ENCODE results near the gene ANKRD66.

Gene ANKRD66

DNA sequence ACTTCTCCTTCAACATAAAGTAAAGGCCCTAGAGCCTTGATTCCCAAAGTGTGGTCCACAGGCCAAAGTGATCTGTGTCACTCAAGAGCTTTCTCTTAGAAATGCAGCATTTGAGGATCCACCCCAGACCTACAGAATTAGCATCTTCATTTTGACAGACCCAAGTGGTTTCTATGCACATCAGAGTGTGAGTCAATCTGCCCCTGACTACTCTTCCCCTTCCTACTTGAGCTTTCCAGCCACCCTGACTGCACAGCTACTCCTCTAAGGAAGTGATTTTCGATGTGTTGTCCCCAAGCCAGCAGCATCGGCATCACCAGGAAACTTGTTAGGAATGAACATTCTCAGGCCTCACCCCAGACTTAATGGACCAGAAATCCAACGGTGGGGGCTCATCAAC, 49.1 kb downstream of the ANKRD66 start:
- Mint-ChIP-seq H3K27me3 (peaks cover 18% of the 10 kb centered on the region), H3K4me1 (no peaks in the 10 kb centered on the region), H3K27ac (no peak overlapping the region), H3K4me3 (no peak overlapping the region), H3K9me3 (no peaks in the 10 kb centered on the region)
- ATAC-seq: no peak
- DNase-seq: no peak

DNA sequence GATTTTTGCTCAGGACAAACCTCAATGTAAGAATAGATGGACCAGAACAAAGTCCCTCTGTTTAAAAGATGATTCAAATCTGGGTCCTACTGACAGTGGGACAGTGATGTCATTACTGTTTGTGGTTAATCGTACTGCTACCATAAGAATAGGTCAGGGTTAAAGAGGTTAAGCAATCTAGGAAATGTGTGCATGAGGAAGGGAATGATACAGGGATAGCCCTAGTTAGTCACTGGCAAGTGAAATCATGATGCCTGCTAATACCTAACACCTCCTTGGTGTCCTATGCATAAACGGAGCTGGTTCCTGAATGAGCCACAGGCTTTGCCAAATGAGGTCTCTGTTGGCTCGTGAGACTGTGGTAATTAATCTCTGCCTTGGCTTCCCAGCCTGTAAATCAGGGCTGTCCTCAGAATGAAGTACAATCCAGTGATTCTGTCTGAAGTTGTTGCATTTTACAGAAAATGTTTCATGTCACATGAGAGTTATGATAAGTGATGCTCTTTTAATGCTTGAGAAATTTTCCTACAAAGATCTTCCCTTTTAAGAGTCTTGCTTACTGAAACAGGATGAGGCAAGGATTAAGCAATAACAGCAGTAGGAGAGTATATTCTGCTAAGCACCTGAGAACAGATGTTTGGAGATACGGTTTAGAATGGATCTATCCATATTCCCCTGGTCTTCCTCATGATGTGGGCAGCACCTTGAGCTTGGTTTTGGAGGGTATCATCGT, 50.3 kb downstream of the ANKRD66 start:
- no peak overlapping the region for H3K27ac Mint-ChIP-seq
- H3K27me3 Mint-ChIP-seq: peaks cover 18% of the 10 kb centered on the region
- H3K4me1 Mint-ChIP-seq: no peaks in the 10 kb centered on the region
- H3K4me3 Mint-ChIP-seq: no peak overlapping the region
- ATAC-seq (no peak), DNase-seq (no peak)
- no peaks in the 10 kb centered on the region for H3K9me3 Mint-ChIP-seq

GRCh38 chr6:46799657-46800056, 52.9 kb downstream of the ANKRD66 start:
- ATAC-seq: no peak
- no peaks in the 10 kb centered on the region for H3K9me3 Mint-ChIP-seq

GRCh38 chr6:46808806-46809205, 62.1 kb downstream of the ANKRD66 start:
- H3K4me3 Mint-ChIP-seq: no peak overlapping the region
- ATAC-seq (no peak), DNase-seq (no peak)
- peaks cover 6 to 17% of the 10 kb centered on the region in 2 donors for H3K9me3 Mint-ChIP-seq
- H3K27ac Mint-ChIP-seq: no peak overlapping the region
- H3K27me3 Mint-ChIP-seq: peaks cover 34% of the 10 kb centered on the region
- H3K4me1 Mint-ChIP-seq: no peaks in the 10 kb centered on the region

More at GRCh38 chr6:46799657-46800056, 52.9 kb downstream of the ANKRD66 start:
- H3K27me3 Mint-ChIP-seq: peaks cover 18% of the 10 kb centered on the region
- no peaks in the 10 kb centered on the region for H3K4me1 Mint-ChIP-seq
- no peak for DNase-seq
- H3K27ac Mint-ChIP-seq: no peak overlapping the region
- H3K4me3 Mint-ChIP-seq: no peak overlapping the region

Measured in stimulated activated naive CD8-positive, alpha-beta T cell treated with anti-CD3 and anti-CD28 coated beads, Interleukin-15, amount 100 ng/mL, for 72 hours (primary cell).